Naive thymus-derived CD4-positive, alpha-beta T cell (primary cell): ENCODE data around the gene CALY. TPM values are rescaled to one million over a fixed set of nuclear protein-coding genes. Genes with fewer than 3 reads are reported as not detected.
A peak's percentile ranks its signal among the peaks of the same experiment; 100 is the strongest.

Experiments used
- ATAC-seq: fragments of 150-1000 bp; cut with Tn5 transposase; 2 replicates; pipeline ENCODE4 v1.10.0; 2021; ENCODE audit warnings: mild to moderate bottlenecking, moderate library complexity
- CTCF ChIA-PET: fragments of 350-600 bp; sonication (Branson Sonifier 250); formaldehyde crosslinking; loops from one replicate; lab custom pipeline; 2021; ENCODE audit warnings: antibody characterized with exemption; lab: Charles Lee
- POLR2A ChIA-PET: fragments of 350-600 bp; sonication (Branson Sonifier 250); formaldehyde crosslinking; loops from one replicate; lab custom pipeline; 2021; ENCODE audit warnings: antibody characterized with exemption, inconsistent platforms; lab: Charles Lee
- DNase-seq, 9 donors: peaks; one replicate each; pipeline versions ENCODE4 v3.0.0 to v3.0.0-alpha.2; 2020 to 2022; ENCODE audit warnings: mixed read lengths in 1 of 9
- H3K27ac ChIP-seq: one replicate; pipeline ENCODE4 v1.7.0; 2013; ENCODE audit warnings: mild to moderate bottlenecking, low read depth, low read length, moderate library complexity
- H3K27me3 ChIP-seq, 2 donors: one replicate each; pipeline ENCODE4 v1.7.0; 2013; ENCODE audit warnings: low read length in 2 of 2, mild to moderate bottlenecking in 2 of 2, moderate library complexity in 2 of 2; ENCODE audit not compliant: control insufficient read depth in 2 of 2, insufficient read depth in 2 of 2
- H3K36me3 ChIP-seq, 3 experiments: 1 replicate in 2 of 3; 2 replicates in 1 of 3; pipeline ENCODE4 v1.7.0; 2013; ENCODE audit warnings: low read length in 3 of 3, mild to moderate bottlenecking in 3 of 3, moderate library complexity in 1 of 3; ENCODE audit not compliant: insufficient read depth in 3 of 3, control insufficient read depth in 2 of 3
- H3K4me1 ChIP-seq, 2 donors: one replicate each; pipeline ENCODE4 v1.7.0; 2013; ENCODE audit warnings: low read length in 2 of 2, mild to moderate bottlenecking in 2 of 2, moderate library complexity in 1 of 2; ENCODE audit not compliant: control insufficient read depth in 2 of 2, insufficient read depth in 2 of 2
- H3K4me3 ChIP-seq: 2 replicates; pipeline ENCODE4 v1.7.0; 2013; ENCODE audit warnings: mild to moderate bottlenecking, low read length
- H3K9me3 ChIP-seq, 3 experiments: 1 replicate in 2 of 3; 2 replicates in 1 of 3; pipeline ENCODE4 v1.7.0; 2013; ENCODE audit warnings: low read length in 3 of 3; ENCODE audit not compliant: control insufficient read depth in 2 of 3
- H3K27ac Mint-ChIP-seq, 9 donors: one replicate each; pipeline ENCODE4 v1.8.0; 2020 to 2022; ENCODE audit warnings: mixed read lengths in 9 of 9, mild to moderate bottlenecking in 8 of 9, moderate library complexity in 5 of 9, inconsistent platforms in 2 of 9
- H3K27me3 Mint-ChIP-seq, 5 donors: one replicate each; pipeline ENCODE4 v1.8.0; 2021 to 2022; ENCODE audit warnings: mixed read lengths in 5 of 5, mild to moderate bottlenecking in 1 of 5
- H3K36me3 Mint-ChIP-seq, 5 donors: one replicate each; pipeline ENCODE4 v1.8.0; 2020 to 2022; ENCODE audit warnings: mixed read lengths in 5 of 5, mild to moderate bottlenecking in 3 of 5, inconsistent platforms in 1 of 5
- H3K4me1 Mint-ChIP-seq, 7 donors: one replicate each; pipeline ENCODE4 v1.8.0; 2020 to 2022; ENCODE audit warnings: mixed read lengths in 7 of 7, mild to moderate bottlenecking in 3 of 7, inconsistent platforms in 1 of 7
- H3K4me3 Mint-ChIP-seq, 10 donors: one replicate each; pipeline ENCODE4 v1.8.0; 2020 to 2022; ENCODE audit warnings: mild to moderate bottlenecking in 10 of 10, mixed read lengths in 10 of 10, moderate library complexity in 6 of 10, inconsistent platforms in 2 of 10
- H3K9me3 Mint-ChIP-seq, 11 donors: one replicate each; pipeline ENCODE4 v1.8.0; 2020 to 2022; ENCODE audit warnings: mixed read lengths in 11 of 11, mild to moderate bottlenecking in 4 of 11, inconsistent platforms in 1 of 11, moderate library complexity in 1 of 11
- intact Hi-C, 2 donors: fragments of 100-400 bp; cut with micrococcal nuclease; formaldehyde crosslinking; loops; one replicate each; pipeline ENCODE4 v1.15.1; 2023
- polyA plus RNA-seq, 2 donors: library from polyadenylated mRNA; unstranded; fragments of 300-500 nt; fragmentation: Illumina TruSeq; gene quantifications; one replicate each; pipeline ENCODE4 v1.2.3, GENCODE V29; 2021
- total RNA-seq, 6 experiments: library from RNA in 5 of 6; stranded (reverse) in 5 of 6; gene quantifications; 1 replicate in 5 of 6; 2 replicates in 1 of 6; pipeline ENCODE4 v1.2.3 and lab custom pipeline; 2021 to 2026

The CALY gene
- total and polyA plus RNA-seq, 7 experiments from 2014 or later, result 0.33 to 5.1 (median 1.9) TPM; not detected in 1

DNA sequence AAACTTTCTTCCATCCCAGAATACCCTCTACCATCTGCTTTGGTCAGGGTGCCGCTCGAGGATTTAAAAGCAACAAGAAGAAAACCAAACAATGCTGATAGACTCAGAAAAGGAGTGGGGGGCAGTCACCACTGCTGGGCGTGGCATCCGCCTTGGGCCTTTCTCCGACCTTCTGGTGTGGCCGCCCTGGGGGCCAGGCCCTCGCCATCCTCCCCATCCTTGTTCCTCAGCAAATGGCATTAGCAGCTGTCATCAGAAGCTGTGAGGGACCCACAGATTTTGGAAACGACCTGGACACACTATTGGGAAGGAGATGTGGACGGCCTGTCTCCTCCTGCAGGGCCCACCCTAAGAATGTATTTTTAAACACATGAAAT lies 23.9 kb downstream of the CALY start:
- Histone ChIP-seq H3K27me3 (no peaks in the 10 kb centered on the region), H3K36me3 (peaks cover 8 to 43% (median 11%) of the 10 kb centered on the region in 3 experiments), H3K9me3 (no peaks in the 10 kb centered on the region), H3K27ac (no peak overlapping the region), H3K4me1 (peaks cover 0 to under 1% of the 10 kb centered on the region in 2 donors), H3K4me3 (no peak overlapping the region)
- intact Hi-C loops, result no loop called here
- Mint-ChIP-seq H3K27me3 (peaks cover 0 to 7% (median 0%) of the 10 kb centered on the region in 5 donors), H3K27ac (no peak overlapping the region), H3K9me3 (peaks cover 0 to 7% (median 0%) of the 10 kb centered on the region in 11 donors), H3K4me1 (peaks cover 0 to 16% (median 12%) of the 10 kb centered on the region in 7 donors), H3K4me3 (no peak overlapping the region), H3K36me3 (peaks cover 0 to 14% (median 6%) of the 10 kb centered on the region in 5 donors)
- CTCF ChIA-PET, result no interaction called here
- DNase-seq (no peak), ATAC-seq (no peak)
- POLR2A ChIA-PET, result interaction anchor here (0.5 kb wide), 1 partner anchor 45 kb away, joined by 3 read pairs; no protein-coding TSS in a partner anchor

- Histone ChIP-seq H3K36me3 (peaks cover 8 to 43% (median 11%) of the 10 kb centered on the region in 3 experiments), H3K4me1 (peaks cover 4 to 6% of the 10 kb centered on the region in 2 donors), H3K27ac (no peak overlapping the region), H3K27me3 (no peaks in the 10 kb centered on the region), H3K9me3 (no peaks in the 10 kb centered on the region), H3K4me3 (no peak overlapping the region)
- H3K27ac Mint-ChIP-seq, result no peak overlapping the region
- H3K36me3 Mint-ChIP-seq, result peaks cover 0 to 14% (median 7%) of the 10 kb centered on the region in 5 donors
- H3K9me3 Mint-ChIP-seq, result peaks cover 0 to 8% (median 0%) of the 10 kb centered on the region in 11 donors
- H3K4me3 Mint-ChIP-seq, result no peak overlapping the region
- ChIA-PET POLR2A (no interaction called here), CTCF (no interaction called here)
- H3K4me1 Mint-ChIP-seq, result peaks cover 0 to 21% (median 17%) of the 10 kb centered on the region in 7 donors
- ATAC-seq (no peak), DNase-seq (no peak)
- H3K27me3 Mint-ChIP-seq, result peaks cover 0 to 8% (median 0%) of the 10 kb centered on the region in 5 donors
- intact Hi-C loops, result no loop called here
Observed at GRCh38 chr10:133312016-133312768, 24.5 kb downstream of the CALY start.

DNA sequence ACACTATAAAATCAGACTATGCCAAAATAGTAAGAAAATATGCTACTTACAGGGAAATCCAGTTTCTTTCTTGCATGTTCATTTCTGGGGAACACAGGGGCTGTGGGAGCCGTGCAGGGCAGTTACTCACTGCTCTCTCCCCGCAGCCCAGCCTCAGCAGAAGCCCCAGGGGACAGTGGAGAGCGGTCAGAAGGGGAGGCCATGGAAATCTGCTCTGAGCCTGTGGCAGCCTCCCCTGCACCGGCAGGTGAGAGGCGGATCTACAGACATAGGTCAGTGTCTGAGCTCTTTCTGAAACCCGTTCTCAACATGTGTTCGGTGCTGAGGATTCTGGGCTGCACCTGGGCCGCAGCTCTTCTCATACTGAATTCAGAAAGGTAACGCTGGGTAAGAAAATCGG lies 25.1 kb downstream of the CALY start:
- Mint-ChIP-seq H3K36me3 (peaks cover 0 to 14% (median 7%) of the 10 kb centered on the region in 5 donors), H3K27me3 (peaks cover 0 to 8% (median 0%) of the 10 kb centered on the region in 5 donors), H3K27ac (peak overlapping the region in 3 of 9 donors; percentile 35 to 71 (median 56)), H3K9me3 (peaks cover 0 to 8% (median 0%) of the 10 kb centered on the region in 11 donors), H3K4me3 (no peak overlapping the region), H3K4me1 (peaks cover 0 to 26% (median 22%) of the 10 kb centered on the region in 7 donors)
- intact Hi-C loops, result no loop called here
- DNase-seq, result no peak
- Histone ChIP-seq H3K27ac (no peak overlapping the region), H3K4me3 (no peak overlapping the region), H3K36me3 (peaks cover 8 to 43% (median 11%) of the 10 kb centered on the region in 3 experiments), H3K9me3 (no peaks in the 10 kb centered on the region), H3K4me1 (peaks cover 8 to 10% of the 10 kb centered on the region in 2 donors), H3K27me3 (no peaks in the 10 kb centered on the region)
- ATAC-seq, result no peak
- ChIA-PET POLR2A (no interaction called here), CTCF (no interaction called here)

DNA sequence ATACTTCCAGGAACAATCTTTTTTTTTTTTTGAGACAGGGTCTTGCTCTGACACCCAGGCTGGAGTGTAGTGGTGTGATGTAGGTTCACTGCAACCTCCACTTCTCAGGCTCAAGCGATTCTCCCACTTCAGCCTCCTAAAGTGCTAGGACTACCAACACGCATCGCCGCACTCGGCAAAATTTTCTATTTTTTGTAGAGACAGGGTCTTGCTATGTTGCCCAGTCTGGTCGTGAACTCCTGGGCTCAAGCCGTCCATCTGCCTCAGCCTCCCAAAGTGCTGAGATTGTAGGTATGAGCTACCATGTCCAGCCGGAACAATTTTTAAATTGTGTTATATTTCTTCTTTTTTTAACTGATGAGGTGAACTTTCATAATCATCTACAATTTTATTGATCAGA lies 25.9 kb downstream of the CALY start:
- DNase-seq (no peak), ATAC-seq (no peak)
- Mint-ChIP-seq H3K27me3 (peaks cover 0 to 5% (median 0%) of the 10 kb centered on the region in 5 donors), H3K4me1 (peaks cover under 1 to 30% (median 19%) of the 10 kb centered on the region in 7 donors), H3K4me3 (peak overlapping the region in 2 of 10 donors; percentile 29 to 39), H3K9me3 (peaks cover 0 to 8% (median 0%) of the 10 kb centered on the region in 11 donors), H3K27ac (peak overlapping the region in 4 of 9 donors; percentile 32 to 76 (median 54)), H3K36me3 (peaks cover 0 to 14% (median 7%) of the 10 kb centered on the region in 5 donors)
- Histone ChIP-seq H3K27me3 (no peaks in the 10 kb centered on the region), H3K4me3 (no peak overlapping the region), H3K9me3 (no peaks in the 10 kb centered on the region), H3K36me3 (peaks cover 8 to 44% (median 11%) of the 10 kb centered on the region in 3 experiments), H3K27ac (no peak overlapping the region), H3K4me1 (peaks cover 8 to 10% of the 10 kb centered on the region in 2 donors)
- CTCF ChIA-PET, result no interaction called here
- intact Hi-C loops, result no loop called here
- POLR2A ChIA-PET, result interaction anchor here (0.9 kb wide), 1 partner anchor 79 kb away, joined by 4 read pairs; no protein-coding TSS in a partner anchor

- peaks cover 0 to 16% (median 7%) of the 10 kb centered on the region in 5 donors for H3K36me3 Mint-ChIP-seq
- CTCF ChIA-PET, result interaction anchor here (1.0 kb wide), 1 partner anchor 20 kb away, joined by 3 read pairs; no protein-coding TSS in a partner anchor
- Histone ChIP-seq H3K36me3 (peaks cover 8 to 48% (median 11%) of the 10 kb centered on the region in 3 experiments), H3K4me1 (peaks cover 8 to 10% of the 10 kb centered on the region in 2 donors), H3K27me3 (no peaks in the 10 kb centered on the region), H3K9me3 (no peaks in the 10 kb centered on the region), H3K4me3 (no peak overlapping the region), H3K27ac (no peak overlapping the region)
- H3K4me3 Mint-ChIP-seq, result peak overlapping the region in 3 of 10 donors; percentile 29 to 78 (median 39)
- DNase-seq (no peak), ATAC-seq (no peak)
- intact Hi-C loops, result no loop called here
- peak overlapping the region in 5 of 9 donors; percentile 32 to 85 (median 71) for H3K27ac Mint-ChIP-seq
- peaks cover 0 to 8% (median 0%) of the 10 kb centered on the region in 11 donors for H3K9me3 Mint-ChIP-seq
- peaks cover 0 to 5% (median 0%) of the 10 kb centered on the region in 5 donors for H3K27me3 Mint-ChIP-seq
- POLR2A ChIA-PET, result interaction anchor here (0.9 kb wide), 1 partner anchor 79 kb away, joined by 4 read pairs; no protein-coding TSS in a partner anchor
- H3K4me1 Mint-ChIP-seq, result peaks cover 5 to 34% (median 22%) of the 10 kb centered on the region in 7 donors
Observed at GRCh38 chr10:133310399-133310755, 26.3 kb downstream of the CALY start.

GRCh38 chr10:133309720-133310398 lies 26.8 kb downstream of the CALY start:
- ATAC-seq, result no peak
- H3K36me3 ChIP-seq, result peaks cover 8 to 48% (median 11%) of the 10 kb centered on the region in 3 experiments
- peaks cover 0 to 20% (median 7%) of the 10 kb centered on the region in 5 donors for H3K36me3 Mint-ChIP-seq
- peak overlapping the region; percentile 66 for H3K4me3 ChIP-seq
- intact Hi-C loops, result loop anchor here (1.0 to 10.0 kb wide), 15 partner anchors 8 to 1005 kb away; partner anchors contain the start of genes ECHS1 (in 2 of the 2), FUOM (in 2 of the 2), STK32C (in 2 of the 2) and INPP5A (in 1 of the 2)
- H3K27me3 Mint-ChIP-seq, result peaks cover 0 to 5% (median 0%) of the 10 kb centered on the region in 5 donors
- H3K9me3 Mint-ChIP-seq, result peaks cover 0 to 8% (median 0%) of the 10 kb centered on the region in 11 donors
- no peak for DNase-seq
- H3K4me1 Mint-ChIP-seq, result peaks cover 9 to 40% (median 27%) of the 10 kb centered on the region in 7 donors
- H3K4me3 Mint-ChIP-seq, result peak overlapping the region; percentile 51 to 97 (median 77)
- peak overlapping the region in 8 of 9 donors; percentile 72 to 98 (median 87) for H3K27ac Mint-ChIP-seq
- ChIA-PET POLR2A (interaction anchor here (0.9 kb wide), 1 partner anchor 79 kb away, joined by 4 read pairs; no protein-coding TSS in a partner anchor), CTCF (interaction anchor here (0.9 to 1.0 kb wide), 2 partner anchors 9 to 20 kb away, joined by 3 read pairs; no protein-coding TSS in a partner anchor)
- H3K9me3 ChIP-seq, result no peaks in the 10 kb centered on the region
- peak overlapping the region; percentile 100 for H3K27ac ChIP-seq
- peaks cover 8 to 10% of the 10 kb centered on the region in 2 donors for H3K4me1 ChIP-seq
- no peaks in the 10 kb centered on the region for H3K27me3 ChIP-seq
